Measurements from ENCODE around the gene HOXB4. TPM values are rescaled to one million over a fixed set of nuclear protein-coding genes. Genes with fewer than 3 reads are reported as not detected.

The HOXB4 gene
- polyA plus RNA-seq, 1 of the 3 experiments (the other 2 are of a cell fraction) = 0.03 TPM

DNA sequence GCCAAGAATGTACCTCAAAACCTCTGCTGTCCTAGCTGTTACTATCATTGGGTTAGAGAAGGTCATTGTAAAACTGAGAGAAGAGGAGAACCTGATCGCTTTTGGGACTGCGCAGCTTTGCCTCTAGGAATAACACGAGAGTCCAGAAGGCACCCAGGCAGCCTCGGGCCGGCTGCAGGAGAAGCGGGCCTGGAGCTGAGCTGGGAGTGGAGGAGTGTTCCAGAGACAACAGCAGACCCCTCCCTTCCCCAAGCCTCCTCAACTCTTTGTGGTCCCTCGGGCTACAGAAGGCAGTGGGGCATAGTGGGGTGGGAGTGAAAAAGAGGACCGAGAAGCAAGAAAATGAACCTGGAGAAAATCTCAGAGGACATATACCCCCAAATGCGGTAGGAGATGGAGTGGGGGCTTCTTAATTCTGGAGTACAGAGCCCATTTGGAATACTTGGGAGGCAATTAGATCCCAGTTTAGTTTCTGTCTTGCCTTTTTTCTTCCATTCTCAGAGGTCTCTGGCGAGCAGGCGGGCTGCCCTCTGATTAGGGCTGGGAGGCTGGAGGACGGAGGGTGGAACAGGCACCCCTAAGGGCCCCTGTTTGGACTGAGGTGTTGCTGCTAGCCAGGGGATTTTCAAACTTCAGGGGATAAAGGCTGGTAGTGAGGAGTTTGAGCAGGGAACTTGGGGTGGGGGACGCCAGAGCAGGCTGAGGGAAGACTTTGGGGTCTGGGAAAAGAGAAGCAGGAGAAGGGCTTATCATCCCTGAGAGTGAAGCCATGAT lies 19.9 kb downstream of the HOXB4 start:
- Histone ChIP-seq H3K9ac (no peak overlapping the region), H3F3A (replicated peaks; ENCODE audit: insufficient read depth) (no peaks in the 10 kb centered on the region), H3K79me2 (ENCODE audit: insufficient read depth) (no peaks in the 10 kb centered on the region), H3K27me3 (ENCODE audit: insufficient read depth) (peaks cover 98% of the 10 kb centered on the region), H3K4me3 (ENCODE audit: low read depth in 2 of 2, low read length in 1 of 2) (no peak overlapping the region), H3K9me2 (no peaks in the 10 kb centered on the region), H3K4me2 (no peak overlapping the region), H2AFZ (ENCODE audit: low read depth) (no peak overlapping the region), H4K20me1 (ENCODE audit: insufficient read depth) (peaks cover 6% of the 10 kb centered on the region; the same call in 1 of the 2 replicates), H3K4me1 (ENCODE audit: control insufficient read depth in 1 of 2, insufficient read depth in 2 of 2, low read depth in 1 of 2, low read length in 1 of 2) (peaks cover 0 to 2% of the 10 kb centered on the region in 2 experiments; a peak in 1 of 4 replicates), H3K36me3 (replicated peaks in 1 of 2; ENCODE audit: control insufficient read depth in 1 of 2, insufficient read depth in 2 of 2, low read length in 1 of 2) (no peaks in the 10 kb centered on the region), H3K27ac (ENCODE audit: low read depth in 2 of 2, low read length in 1 of 2) (no peak overlapping the region), H3K9me3 (no peaks in the 10 kb centered on the region)
- CTCF ChIA-PET = interaction anchor here (1.2 to 1.4 kb wide), 4 partner anchors 12 to 608 kb away, joined by 3 to 4 read pairs (median 4); no protein-coding TSS in a partner anchor
- no peak for DNase-seq
- no peak for TF ChIP-seq FOSL2 (IDR thresholded peaks at IDR 0.05; ENCODE audit: borderline replicate concordance, low read depth)
- TF ChIP-seq RXRA (IDR thresholded peaks at IDR 0.05; ENCODE audit: borderline replicate concordance, low read depth) = no peak
- TF ChIP-seq MXI1 (IDR thresholded peaks at IDR 0.05; ENCODE audit: low read depth, low read length) = no peak
- no peak for TF ChIP-seq TEAD4 (IDR thresholded peaks at IDR 0.05; ENCODE audit: borderline replicate concordance, insufficient read depth)
- TF ChIP-seq, protein P1, sequence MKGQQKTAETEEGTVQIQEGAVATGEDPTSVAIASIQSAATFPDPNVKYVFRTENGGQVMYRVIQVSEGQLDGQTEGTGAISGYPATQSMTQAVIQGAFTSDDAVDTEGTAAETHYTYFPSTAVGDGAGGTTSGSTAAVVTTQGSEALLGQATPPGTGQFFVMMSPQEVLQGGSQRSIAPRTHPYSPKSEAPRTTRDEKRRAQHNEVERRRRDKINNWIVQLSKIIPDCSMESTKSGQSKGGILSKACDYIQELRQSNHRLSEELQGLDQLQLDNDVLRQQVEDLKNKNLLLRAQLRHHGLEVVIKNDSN (IDR thresholded peaks at IDR 0.05; ENCODE audit: borderline replicate concordance, low read depth) = no peak
- TF ChIP-seq CTCF (IDR thresholded peaks at IDR 0.05) = no peak
- WGBS (ENCODE audit: low lambda C conversion rate) = 20% methylated on average over 13 of the region's 13 CpGs
- POLR2A ChIA-PET = no interaction called here

- no peak overlapping the region for H3K9ac ChIP-seq
- no peak overlapping the region for H3K27ac ChIP-seq (ENCODE audit: low read depth in 2 of 2, low read length in 1 of 2)
- H3K9me3 ChIP-seq = no peaks in the 10 kb centered on the region
- peaks cover 6% of the 10 kb centered on the region; the same call in 1 of the 2 replicates for H4K20me1 ChIP-seq (ENCODE audit: insufficient read depth)
- H3K4me3 ChIP-seq (ENCODE audit: low read depth in 2 of 2, low read length in 1 of 2) = no peak overlapping the region
- CTCF ChIA-PET = interaction anchor here (0.6 to 1.4 kb wide), 8 partner anchors 13 to 607 kb away, joined by 3 to 4 read pairs (median 4); no protein-coding TSS in a partner anchor
- H3K36me3 ChIP-seq (replicated peaks in 1 of 2; ENCODE audit: control insufficient read depth in 1 of 2, insufficient read depth in 2 of 2, low read length in 1 of 2) = no peaks in the 10 kb centered on the region
- no peaks in the 10 kb centered on the region for H3K9me2 ChIP-seq
- no peak overlapping the region for H3K4me2 ChIP-seq
- POLR2A ChIA-PET = interaction anchor here (0.6 kb wide), 1 partner anchor 127 kb away, joined by 3 read pairs; no protein-coding TSS in a partner anchor
- no peaks in the 10 kb centered on the region for H3K79me2 ChIP-seq (ENCODE audit: insufficient read depth)
- DNase-seq = no peak
- peaks cover 97% of the 10 kb centered on the region for H3K27me3 ChIP-seq (ENCODE audit: insufficient read depth)
- H3K4me1 ChIP-seq (ENCODE audit: control insufficient read depth in 1 of 2, insufficient read depth in 2 of 2, low read depth in 1 of 2, low read length in 1 of 2) = no peaks in the 10 kb centered on the region
- H3F3A ChIP-seq (replicated peaks; ENCODE audit: insufficient read depth) = no peaks in the 10 kb centered on the region
- H2AFZ ChIP-seq (ENCODE audit: low read depth) = no peak overlapping the region
- no peak for TF ChIP-seq NFIC (IDR thresholded peaks at IDR 0.05; ENCODE audit: borderline replicate concordance)
- no peak for TF ChIP-seq ELF1 (IDR thresholded peaks at IDR 0.05)
- TF ChIP-seq RXRA (IDR thresholded peaks at IDR 0.05; ENCODE audit: borderline replicate concordance, low read depth) = no peak
- TF ChIP-seq FOSL2 (IDR thresholded peaks at IDR 0.05; ENCODE audit: borderline replicate concordance, low read depth) = no peak
- TF ChIP-seq NRF1 (IDR thresholded peaks at IDR 0.05; ENCODE audit: low read depth, low read length) = no peak
- TF ChIP-seq CHD2 (IDR thresholded peaks at IDR 0.05; ENCODE audit: low read length, partially characterized antibody) = no peak
- no peak for TF ChIP-seq POLR2AphosphoS5 (IDR thresholded peaks at IDR 0.05; ENCODE audit: low read depth, low read length)
- no peak for TF ChIP-seq JUND (IDR thresholded peaks at IDR 0.05)
- TF ChIP-seq MEF2A (IDR thresholded peaks at IDR 0.05; ENCODE audit: borderline replicate concordance, low read depth) = no peak
- TF ChIP-seq CTCF (IDR thresholded peaks at IDR 0.05) = no peak
- TF ChIP-seq GATA2 (CRISPR knock-in tag; IDR thresholded peaks at IDR 0.05) = no peak
- no peak for TF ChIP-seq RCOR1 (IDR thresholded peaks at IDR 0.05; ENCODE audit: low read length)
- TF ChIP-seq IRF3 (IDR thresholded peaks at IDR 0.05; ENCODE audit: low read depth, low read length) = no peak
- no peak for TF ChIP-seq FOXJ3 (CRISPR knock-in tag; IDR thresholded peaks at IDR 0.05)
- TF ChIP-seq GABPA (IDR thresholded peaks at IDR 0.05; ENCODE audit: low read depth) = no peak
- TF ChIP-seq TCF12 (IDR thresholded peaks at IDR 0.05) = no peak
- WGBS (ENCODE audit: low lambda C conversion rate) = 18% methylated on average over 7 of the region's 7 CpGs
Observed at GRCh38 chr17:48556576-48557401, 21.4 kb downstream of the HOXB4 start.

All from SK-N-SH (cell line).